GM18867 (cell line): ENCODE data around the gene CPAMD8.

Source experiments
- ATAC-seq: cut with Tn5 transposase; IDR thresholded peaks from one replicate; pipeline ENCODE4 v1.9.1; 2021; ENCODE audit warnings: mild to moderate bottlenecking, moderate library complexity; ENCODE audit not compliant: unreplicated experiment

The CPAMD8 gene

GRCh38 chr19:16896146-16897028 lies 130.2 kb downstream of the CPAMD8 start:
- ATAC-seq = peak; percentile 30

GRCh38 chr19:16895467-16896145 lies 131.0 kb downstream of the CPAMD8 start:
- ATAC-seq = no peak

GRCh38 chr19:16894080-16894479 lies 132.5 kb downstream of the CPAMD8 start:
- no peak for ATAC-seq

- no peak for ATAC-seq
These were observed 133.0 kb downstream of the CPAMD8 start for GRCh38 chr19:16893686-16893989.

GRCh38 chr19:16892868-16893685 lies 133.5 kb downstream of the CPAMD8 start:
- ATAC-seq = no peak

- ATAC-seq = no peak
These were observed 134.2 kb downstream of the CPAMD8 start for GRCh38 chr19:16892436-16892835.

- ATAC-seq = no peak
These were observed 134.8 kb downstream of the CPAMD8 start for GRCh38 chr19:16891696-16892382.

- ATAC-seq = no peak
These were observed 136.0 kb downstream of the CPAMD8 start for GRCh38 chr19:16890461-16891184.

GRCh38 chr19:16889883-16890460 lies 136.6 kb downstream of the CPAMD8 start:
- ATAC-seq = no peak

- no peak for ATAC-seq
These were observed 137.2 kb downstream of the CPAMD8 start for GRCh38 chr19:16889366-16889882.

- ATAC-seq = no peak
These were observed 137.8 kb downstream of the CPAMD8 start, which contains the start of gene F2RL3 for GRCh38 chr19:16888629-16889365. Gene F2RL3 (plus strand): TSS chr19:16888999. CDS start chr19:16889190, 191 bp downstream.

GRCh38 chr19:16887353-16888265 lies 139.0 kb downstream of the CPAMD8 start:
- no peak for ATAC-seq

- ATAC-seq = no peak
These were observed 140.2 kb downstream of the CPAMD8 start for GRCh38 chr19:16886305-16886880.

- no peak for ATAC-seq
These were observed 141.4 kb downstream of the CPAMD8 start for GRCh38 chr19:16885166-16885565.

- ATAC-seq = no peak
These were observed 143.1 kb downstream of the CPAMD8 start for GRCh38 chr19:16883522-16883921.

GRCh38 chr19:16882146-16882545 lies 144.5 kb downstream of the CPAMD8 start:
- ATAC-seq = no peak

- no peak for ATAC-seq
These were observed 145.6 kb downstream of the CPAMD8 start for GRCh38 chr19:16880884-16881554.
